NCI-H2107 treated with DMSO at 0.1 percent for 48 hours (cell line): ENCODE results near the gene MLLT10.

Source experiments
- DNase-seq: peaks from one replicate; lab custom pipeline; 2025; ENCODE audit not compliant: unreplicated experiment; lab: John Stamatoyannopoulos, UW

The MLLT10 gene

DNA sequence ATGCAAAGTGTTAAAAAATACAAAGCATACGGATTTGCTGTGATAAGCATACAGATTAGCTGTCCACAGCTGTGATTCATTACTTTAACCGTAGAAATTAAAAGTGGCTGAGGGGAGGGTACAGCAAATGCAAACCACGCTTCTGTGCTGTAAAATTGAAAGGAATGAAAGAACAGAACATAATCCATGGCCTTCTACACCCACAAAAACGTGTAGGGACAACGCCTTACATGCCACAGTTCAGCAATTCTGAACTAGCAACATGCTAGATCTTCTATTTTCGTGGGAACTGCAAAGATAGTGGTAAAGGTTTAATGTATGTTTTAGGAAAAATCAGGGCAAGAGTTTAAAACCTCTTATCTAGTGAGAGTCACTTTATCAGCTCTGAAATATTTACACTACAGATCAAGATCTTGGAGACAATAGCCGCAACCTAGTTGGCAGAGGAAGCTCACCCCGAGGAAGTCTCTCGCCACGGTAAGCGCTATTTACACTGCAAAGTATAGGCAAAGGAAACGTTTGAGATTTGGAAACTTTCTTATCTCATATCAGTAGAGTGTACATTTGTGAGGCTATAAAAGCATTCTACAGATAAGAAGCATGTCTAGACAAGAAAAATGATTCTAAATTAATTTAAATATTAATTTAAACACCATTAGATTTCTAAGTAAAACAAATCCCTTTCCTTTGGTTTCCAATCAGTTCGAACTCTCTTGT lies 193.6 kb downstream of the MLLT10 start:
- DNase-seq = no peak

DNA sequence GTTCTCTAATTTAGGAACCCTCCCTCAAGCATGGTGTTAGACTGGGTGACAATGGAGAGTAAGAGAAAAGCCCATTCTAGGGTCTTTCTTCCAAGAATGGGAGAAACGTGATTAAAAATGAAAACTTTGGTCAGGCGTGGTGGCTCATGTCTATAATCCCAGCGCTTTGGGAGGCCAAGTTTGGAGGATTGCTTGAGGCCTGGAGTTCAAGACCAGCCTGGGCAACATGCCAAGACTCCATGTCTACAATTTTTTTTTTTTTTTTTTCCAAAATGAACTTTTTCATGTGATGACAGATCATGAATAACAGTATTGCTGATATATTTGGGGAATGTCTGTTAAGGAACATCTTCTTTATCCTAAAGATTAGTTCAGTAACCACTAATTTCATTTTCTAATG lies 194.6 kb downstream of the MLLT10 start:
- DNase-seq = no peak

DNA sequence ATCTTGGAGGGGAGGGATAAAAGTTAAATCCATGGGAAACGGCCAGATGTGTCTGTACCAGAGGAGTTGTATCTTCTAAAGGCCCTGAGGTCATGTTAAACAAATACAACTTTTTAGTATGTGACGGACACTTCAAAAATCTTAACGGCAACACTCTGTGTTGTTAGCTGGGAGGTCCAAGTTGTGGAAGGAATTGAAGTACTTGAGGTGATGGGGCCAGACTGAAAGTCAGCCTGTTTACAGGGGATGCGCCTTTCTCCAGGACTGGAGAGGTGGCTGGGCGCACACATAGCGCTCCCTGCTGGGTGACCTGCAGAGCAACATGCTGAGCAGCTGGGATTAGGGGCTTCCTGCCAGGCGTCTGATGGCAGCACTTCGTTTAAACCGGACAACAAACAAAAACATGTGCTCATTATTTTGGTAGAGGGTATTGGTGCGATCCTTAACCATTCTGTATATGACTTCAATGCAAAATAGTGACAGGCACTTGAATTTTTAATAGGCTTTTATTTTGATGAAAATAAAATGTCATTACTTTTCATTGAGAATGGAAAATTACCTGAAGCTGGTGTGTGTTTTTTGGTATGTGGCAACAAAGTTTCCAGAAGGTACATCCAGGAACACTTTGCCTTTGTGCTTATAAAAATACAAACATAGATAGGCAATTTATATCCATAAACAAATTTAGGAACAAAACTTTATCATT lies 198.2 kb downstream of the MLLT10 start:
- peak; percentile 28 for DNase-seq

DNA sequence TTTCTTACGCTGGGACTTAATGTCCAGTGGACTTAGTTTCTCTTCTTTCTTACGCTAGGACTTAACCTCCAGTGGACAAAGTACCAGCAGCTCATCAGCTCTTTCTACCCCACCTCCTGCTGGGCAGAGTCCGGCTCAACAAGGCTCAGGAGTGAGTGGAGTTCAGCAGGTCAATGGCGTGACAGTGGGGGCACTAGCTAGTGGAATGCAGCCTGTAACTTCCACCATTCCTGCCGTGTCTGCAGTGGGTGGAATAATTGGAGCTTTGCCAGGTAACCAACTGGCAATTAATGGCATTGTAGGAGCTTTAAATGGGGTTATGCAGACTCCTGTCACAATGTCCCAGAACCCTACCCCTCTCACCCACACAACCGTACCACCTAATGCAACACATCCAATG lies 199.7 kb downstream of the MLLT10 start:
- DNase-seq = no peak

DNA sequence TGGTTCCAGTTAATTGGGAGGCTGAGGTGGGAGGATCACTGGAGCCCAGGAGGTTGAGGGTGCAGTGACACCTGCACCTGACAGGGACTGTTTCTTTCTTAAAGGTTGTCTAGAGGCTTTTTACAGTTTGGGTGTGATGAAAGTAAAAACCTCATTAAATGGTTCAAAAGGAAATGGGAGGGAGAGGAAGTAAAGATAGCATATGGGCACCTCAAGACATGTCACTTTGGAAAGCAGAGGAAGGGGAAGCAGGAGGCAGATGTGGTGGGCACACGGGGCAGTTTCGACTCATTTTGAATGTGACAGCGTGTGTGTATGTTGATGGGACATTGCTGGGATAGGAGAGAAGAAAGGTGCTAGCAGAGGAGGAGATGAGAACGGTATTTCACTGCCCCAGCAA lies 203.1 kb downstream of the MLLT10 start:
- no peak for DNase-seq

DNA sequence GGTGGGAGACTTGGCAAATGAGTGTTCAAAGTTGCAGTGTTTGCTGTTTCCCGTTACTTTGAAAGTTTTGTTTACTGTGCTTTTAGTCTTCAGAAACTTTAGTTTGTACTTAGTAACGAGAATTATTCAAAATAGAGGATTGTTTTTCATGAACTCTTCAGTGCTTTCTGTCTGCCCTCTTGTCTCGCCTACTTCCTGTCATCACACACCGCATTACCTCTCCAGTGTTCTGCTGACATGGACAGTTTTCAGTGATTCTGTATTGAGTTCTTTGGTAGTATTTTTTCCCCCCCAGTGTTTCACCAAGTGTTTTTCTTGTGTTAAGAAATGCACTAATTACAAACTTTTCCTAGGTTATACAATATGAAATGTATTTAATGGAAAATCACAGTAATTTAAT lies 207.0 kb downstream of the MLLT10 start:
- no peak for DNase-seq

DNA sequence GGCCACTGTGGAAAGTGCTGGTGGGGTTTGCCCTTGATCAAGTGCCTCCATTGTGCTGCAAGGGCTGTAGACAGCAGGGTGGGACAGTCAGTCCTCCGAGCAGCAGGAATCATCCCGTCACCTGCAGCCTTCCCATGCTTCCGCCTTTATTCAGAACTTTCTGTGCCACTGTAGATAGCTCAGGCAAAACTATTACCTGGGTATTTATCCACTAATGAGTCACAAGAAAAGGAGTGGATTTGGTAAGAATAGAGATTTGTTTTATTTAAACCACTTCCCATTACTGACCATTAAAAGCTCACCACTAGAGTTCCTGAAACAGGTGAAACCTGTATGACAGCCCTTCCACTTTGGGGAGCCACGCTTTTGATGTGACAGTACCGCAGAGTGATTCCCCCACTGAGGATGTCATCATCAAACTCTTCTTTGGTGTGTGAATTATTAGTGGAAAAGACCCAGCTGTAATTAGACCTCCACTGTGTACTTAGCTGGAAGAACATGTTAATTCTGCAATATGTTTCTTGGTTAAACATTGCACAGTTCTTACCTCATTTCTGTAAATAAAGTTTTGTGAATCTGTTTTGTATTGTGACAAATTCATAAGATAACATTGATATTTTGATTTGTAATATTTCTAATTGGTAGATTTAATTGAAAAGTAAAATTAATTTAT lies 208.8 kb downstream of the MLLT10 start:
- no peak for DNase-seq

DNA sequence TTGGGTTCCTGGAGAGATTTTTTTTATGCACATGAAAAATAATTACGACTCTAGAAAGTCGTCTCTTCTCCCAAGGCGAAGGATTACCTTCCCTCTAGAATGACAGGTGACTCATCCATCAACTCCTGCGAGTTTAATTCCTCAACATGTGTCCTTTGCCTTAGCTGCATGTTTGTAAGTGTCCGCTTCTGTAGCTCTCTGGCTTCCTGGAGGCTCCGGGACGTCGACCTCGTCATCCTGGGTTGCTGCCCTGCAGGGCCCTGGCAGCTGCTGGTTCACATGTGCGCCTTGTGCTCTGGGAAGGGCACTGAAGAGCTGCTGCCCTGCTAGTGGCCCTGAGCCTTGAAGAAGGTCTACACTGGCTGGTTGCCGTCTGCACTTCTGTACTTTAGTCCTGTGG lies 210.2 kb downstream of the MLLT10 start:
- no peak for DNase-seq

DNA sequence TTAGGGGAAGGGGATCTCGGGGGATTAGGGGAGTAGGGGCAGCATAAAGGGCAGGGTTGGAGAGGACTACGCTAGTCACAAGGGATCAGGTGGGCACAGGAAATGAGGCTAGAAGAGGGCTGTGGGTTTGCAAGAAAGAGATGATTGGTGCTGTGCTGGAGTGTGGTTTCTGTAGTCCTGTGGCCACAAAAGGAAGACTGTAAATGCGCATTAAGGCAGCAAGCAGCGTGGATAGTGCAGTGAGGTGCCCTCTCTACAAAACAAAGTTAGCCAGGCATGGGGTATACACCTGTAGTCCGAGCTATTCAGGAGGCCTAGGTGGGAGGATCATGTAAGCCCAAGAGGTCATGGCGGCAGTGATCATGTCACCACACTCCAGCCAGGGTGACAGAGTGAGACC lies 212.1 kb downstream of the MLLT10 start:
- no peak for DNase-seq

DNA sequence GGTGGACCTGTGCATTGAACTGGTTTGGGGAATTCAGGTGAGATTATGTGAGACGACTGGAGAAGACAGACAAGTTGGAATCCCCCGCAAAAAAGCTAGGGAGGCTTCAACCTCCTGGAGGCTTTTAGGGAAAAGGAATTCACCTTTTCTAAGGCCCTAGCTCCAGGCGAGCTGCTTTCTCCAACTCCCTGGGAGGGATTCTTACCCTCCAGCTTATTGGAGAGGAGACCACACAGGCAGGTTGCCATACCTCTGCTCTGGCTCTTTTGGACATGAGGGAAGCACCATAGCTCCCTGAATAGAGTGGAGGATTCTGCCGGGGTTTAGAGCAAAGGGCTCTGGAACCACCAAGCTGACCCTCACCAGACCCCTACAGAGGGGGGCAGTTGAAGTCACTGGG lies 213.8 kb downstream of the MLLT10 start:
- DNase-seq = no peak

DNA sequence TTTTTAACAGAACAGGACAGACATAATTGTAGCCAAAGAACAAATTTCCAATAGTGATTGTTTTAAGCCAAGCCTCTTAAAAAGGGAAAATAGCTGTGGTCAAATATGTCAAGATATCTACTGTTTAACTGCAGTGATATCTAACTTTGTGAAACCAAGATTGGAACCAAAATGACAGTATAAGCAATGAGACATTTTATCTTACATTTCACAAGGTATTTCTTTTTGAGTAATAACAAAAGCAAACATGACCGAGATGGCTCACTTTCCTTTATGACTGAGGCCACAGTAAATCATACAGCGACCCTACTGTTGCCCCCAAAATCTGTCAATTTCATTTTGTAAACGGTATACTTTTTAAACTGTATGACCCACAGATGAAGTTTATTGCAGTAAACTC lies 215.8 kb downstream of the MLLT10 start:
- no peak for DNase-seq

DNA sequence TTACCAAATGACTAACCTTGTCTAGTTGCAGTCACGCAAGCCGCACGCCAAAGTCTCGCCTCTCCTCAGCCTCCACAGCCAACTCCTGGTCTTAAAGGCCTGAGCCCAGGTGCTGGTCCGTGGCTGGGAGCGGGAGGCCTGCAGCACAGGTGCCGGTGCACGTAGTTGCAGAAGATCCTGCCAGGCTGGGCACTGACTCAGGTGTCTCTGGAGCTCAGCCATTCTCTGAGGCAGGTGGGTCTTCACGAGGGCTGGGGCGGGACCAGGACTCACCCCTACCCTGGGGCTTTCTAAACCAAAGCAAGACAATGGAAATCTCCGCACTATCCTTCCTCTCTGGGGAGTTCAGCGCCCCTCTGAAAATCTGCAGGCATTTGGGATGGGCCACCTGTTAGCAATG lies 216.4 kb downstream of the MLLT10 start:
- DNase-seq = no peak

DNA sequence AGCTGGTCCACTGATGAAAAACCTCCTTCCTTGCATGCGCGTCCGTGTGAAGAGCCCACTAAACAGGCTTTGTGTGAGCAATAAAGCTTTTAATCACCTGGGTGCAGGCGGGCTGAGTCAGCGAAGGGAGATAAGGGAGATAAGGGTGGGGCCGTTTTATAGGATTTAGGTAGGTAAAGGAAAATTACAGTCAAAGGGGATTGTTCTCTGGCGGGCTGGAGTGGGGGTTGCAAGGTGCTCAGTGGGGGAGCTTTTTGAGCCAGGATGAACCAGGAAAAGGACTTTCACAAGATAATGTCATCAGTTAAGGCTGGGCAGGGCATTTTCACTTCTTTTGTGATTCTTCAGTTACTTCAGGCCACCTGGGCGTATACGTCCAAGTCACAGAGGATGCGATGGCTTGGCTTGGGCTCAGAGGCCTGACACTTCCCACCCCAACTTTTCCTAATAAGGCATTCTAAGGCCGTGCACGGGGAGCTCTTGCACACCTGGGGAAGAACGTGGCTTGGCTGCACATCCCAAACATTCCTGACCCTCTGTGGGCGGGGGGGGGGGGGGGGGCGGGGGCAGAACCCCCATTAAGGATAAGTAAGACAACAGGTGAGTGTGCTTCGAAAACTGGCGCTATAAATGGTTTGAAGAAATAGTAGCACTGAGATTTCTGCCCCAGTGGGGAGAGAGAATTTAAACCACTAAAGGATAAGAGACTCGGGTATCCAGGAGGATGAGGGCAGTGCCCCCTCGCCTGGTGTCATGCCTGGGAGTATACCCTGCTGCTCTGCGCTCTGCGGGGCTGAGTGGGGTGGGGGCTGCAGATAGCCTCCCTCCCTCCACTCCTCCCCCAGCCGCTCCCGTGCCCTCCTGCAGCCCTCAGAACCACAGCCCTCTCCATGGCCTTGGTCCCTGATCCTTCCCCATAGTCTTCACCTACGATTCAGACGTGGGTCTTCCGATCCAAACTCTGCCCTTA lies 217.6 kb downstream of the MLLT10 start:
- DNase-seq = no peak

DNA sequence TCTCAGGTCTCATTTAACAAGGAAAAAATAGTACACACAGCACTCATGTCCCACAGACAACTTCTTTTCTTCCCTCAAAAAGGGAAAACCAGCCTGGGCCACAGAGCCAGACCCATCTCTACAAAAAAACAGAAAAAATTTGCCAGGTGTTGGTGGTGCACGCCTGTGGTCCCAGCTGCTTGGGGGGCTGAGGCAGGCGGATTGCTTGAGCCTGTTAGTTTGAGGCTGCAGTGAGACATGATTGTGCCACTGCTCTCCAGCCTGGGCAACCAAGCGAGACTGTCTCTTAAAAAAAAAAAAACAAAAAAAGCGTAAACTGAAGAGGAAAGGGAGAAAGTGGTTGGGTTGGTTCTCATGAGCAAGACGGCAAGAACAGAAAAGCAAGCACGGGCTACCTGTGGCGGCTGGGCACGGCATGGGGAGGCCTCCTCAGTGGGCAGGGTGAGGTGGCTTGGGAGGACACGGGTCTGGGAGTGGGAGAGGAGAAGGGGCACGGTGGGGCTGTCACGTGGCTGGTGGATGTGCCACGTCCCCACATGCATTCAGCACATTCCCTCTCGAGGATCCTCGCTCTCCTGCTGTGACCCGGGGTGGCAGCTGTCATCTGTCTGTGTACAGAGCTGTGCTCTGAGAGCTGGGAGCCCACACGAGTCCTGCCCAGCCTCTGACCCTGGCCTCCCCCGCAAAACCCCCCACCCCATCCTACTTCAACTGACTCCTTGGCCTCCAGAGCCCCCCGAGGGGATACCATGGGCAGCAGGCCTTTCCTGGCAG lies 219.7 kb downstream of the MLLT10 start:
- DNase-seq = no peak

DNA sequence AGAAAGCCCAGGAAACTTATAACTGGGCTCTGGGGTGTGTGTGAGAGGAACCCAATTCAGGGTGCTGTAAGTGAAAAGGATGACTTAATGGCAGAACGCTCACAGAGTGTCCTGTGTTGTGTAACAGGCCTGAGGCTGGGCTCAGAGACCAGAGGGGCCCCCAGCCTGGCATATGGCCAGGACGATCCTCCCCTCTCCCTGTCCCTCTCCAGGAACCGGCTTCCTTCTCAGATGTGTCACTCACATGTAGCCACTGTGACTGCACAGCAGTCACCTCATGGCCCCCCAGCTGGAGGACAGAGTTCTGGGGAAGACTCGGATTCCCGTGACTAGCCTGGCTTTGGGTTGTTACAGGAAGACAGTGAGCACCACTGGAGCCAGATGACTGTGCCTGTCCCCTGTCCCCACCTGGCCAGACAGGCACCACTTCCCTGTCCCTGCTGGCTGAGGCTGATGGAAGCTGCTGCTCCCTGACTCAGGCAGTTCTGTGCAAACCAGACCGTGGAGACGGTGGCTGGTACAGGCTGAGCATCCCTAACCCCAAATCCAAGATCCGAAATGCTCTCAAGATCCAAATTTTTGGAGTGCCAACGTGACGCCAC lies 220.5 kb downstream of the MLLT10 start:
- DNase-seq = no peak

DNA sequence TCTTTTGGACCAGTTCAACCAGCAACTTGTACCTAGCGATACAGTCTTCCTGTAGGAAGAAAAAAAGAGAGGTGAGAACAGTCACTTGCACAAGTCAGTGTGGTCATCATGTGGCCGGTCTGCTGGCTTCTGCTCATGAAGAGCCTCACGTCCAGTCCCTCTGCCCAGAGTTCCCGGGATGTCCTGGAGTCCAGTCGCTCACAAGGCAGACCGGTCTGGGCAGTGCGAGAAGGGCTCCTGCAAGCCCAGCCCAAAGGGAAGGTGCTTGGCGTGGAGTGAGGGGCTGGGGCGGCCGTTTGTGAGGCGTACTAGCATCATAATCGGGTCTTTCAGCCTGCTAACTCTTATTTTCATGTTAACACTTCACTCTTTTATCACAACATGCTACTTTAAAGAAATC lies 222.7 kb downstream of the MLLT10 start:
- no peak for DNase-seq

DNA sequence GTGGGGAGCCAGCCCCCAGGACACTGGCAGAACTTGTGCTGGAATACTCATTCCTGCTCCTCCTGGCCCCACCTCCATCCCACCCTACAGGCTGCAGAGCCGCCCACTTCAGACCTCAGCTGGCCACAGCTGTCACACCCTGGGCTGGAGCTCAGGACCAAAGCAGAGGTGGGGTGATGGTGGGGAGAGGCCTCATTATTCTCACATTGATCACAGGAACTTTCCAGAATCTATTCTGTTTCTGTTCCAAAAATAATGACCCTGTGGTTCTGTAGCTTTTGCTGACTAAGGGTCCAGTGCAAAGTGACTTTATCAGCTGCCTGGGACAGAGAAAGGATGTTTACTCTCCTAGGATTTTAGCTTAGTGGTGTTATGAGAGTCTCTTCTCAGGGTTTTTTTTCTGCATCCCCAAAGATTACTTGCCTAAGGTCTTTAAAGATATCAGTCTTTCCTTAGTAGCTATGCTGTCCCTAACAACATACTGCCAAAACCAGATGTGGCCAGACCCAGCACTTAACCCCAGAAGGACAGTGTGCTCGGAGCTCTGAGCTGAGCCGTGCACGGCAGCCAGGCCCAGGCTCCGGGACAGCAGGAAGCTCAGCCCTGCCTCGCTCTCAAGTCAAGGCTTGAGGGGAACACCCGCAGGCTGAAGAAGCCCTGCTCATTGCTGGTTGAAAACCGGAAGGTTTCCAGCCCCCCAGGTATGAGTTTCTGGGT lies 223.3 kb downstream of the MLLT10 start:
- DNase-seq = no peak

DNA sequence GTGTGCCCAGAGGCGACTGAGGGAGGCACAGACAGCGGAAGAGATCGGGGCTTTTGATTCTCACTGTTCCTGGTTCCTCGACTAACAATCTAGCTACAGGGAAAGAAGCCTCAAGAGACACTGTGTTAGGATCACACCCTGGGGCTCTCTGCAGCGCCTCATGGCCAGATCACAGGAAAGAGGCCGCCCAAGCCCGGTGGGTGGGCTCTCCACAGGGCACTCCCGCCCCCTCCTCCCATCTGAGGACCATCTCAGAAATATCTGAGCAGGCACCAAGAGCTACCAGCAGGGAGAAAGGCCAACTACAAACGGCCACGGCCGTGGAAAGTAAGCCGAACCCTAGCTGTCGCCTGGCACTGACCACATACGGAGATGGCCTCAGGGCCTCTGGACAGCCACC lies 224.2 kb downstream of the MLLT10 start:
- DNase-seq = no peak

DNA sequence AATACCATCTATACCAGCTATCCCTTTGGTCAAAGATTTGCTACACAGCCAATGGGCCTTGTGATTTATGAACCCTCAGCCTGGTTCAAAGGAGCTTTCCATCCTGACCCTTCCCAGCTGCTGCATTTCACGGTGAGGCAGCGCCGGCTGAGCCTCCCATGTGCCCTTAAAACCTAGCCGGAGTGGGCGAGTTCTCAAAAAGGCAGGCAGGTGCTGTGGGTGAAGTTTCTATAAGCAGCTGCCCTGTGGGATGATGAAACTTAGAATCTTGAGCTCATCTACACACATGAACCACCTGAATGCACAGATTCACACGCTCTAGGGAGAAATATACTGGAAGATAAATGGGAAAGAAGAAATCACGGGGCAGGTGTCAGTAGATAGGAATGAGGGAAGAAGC lies 224.7 kb downstream of the MLLT10 start:
- no peak for DNase-seq
